Epithelial cell of esophagus (primary cell): ENCODE results near the gene IGF2BP2.

ENCODE experiments used
- DNase-seq: peaks from one replicate; pipeline ENCODE4 v3.0.0; 2010; ENCODE audit warnings: low read depth
- H3K4me3 ChIP-seq: 2 replicates; pipeline ENCODE4 v1.5.1; 2011; ENCODE audit warnings: mild to moderate bottlenecking, low read length, control low read depth
- TF ChIP-seq, protein P1 (sequence below): IDR thresholded peaks from 2 replicates; pipeline ENCODE4 v1.5.1; 2011; ENCODE audit warnings: low read depth, mild to moderate bottlenecking, low read length, control low read depth, inconsistent platforms; ENCODE audit not compliant: insufficient read depth; ENCODE audit errors: missing control alignments

Gene IGF2BP2

DNA sequence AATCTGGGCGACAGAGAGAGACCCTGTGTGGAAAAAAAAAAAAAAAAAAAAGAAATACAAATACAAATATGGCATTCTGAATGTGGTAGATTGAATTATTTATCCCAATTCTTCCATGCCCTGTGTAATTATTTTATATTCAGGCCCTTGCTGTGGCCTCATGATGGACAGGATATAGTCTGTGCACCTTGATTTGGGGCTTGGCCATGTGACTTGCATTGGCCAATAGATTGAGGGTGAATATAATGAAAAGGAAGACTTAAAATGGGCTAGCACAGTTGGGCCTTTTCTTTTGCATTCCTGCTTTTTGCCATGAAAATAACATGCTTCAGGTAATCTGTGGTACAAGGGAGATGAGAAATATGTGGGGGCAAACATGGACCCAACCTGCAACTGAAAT lies 27.1 kb upstream of the IGF2BP2 start:
- TF ChIP-seq, protein P1, sequence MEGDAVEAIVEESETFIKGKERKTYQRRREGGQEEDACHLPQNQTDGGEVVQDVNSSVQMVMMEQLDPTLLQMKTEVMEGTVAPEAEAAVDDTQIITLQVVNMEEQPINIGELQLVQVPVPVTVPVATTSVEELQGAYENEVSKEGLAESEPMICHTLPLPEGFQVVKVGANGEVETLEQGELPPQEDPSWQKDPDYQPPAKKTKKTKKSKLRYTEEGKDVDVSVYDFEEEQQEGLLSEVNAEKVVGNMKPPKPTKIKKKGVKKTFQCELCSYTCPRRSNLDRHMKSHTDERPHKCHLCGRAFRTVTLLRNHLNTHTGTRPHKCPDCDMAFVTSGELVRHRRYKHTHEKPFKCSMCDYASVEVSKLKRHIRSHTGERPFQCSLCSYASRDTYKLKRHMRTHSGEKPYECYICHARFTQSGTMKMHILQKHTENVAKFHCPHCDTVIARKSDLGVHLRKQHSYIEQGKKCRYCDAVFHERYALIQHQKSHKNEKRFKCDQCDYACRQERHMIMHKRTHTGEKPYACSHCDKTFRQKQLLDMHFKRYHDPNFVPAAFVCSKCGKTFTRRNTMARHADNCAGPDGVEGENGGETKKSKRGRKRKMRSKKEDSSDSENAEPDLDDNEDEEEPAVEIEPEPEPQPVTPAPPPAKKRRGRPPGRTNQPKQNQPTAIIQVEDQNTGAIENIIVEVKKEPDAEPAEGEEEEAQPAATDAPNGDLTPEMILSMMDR = no peak
- no peak for DNase-seq
- no peak overlapping the region for H3K4me3 ChIP-seq

DNA sequence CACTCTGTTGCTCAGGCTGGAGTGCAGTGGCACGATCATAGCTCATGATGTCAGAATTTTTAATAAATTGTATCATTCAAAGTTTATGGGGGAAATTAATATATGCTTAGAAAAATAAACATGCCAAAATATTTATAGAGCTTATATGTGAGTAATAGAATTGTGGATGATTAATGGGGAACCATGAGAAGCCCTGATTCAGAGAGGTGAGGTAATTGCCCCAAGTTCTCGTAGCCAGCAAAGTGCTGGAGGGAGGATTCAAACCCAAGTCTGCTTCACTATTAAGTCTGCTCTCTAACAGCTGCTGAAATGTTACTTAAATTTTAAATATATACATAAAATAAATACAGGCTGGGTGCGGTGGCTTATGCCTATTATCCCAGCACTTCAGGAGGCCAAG lies 26.2 kb upstream of the IGF2BP2 start:
- TF ChIP-seq, protein P1 = no peak
- H3K4me3 ChIP-seq = no peak overlapping the region
- DNase-seq = peak; percentile 72

DNA sequence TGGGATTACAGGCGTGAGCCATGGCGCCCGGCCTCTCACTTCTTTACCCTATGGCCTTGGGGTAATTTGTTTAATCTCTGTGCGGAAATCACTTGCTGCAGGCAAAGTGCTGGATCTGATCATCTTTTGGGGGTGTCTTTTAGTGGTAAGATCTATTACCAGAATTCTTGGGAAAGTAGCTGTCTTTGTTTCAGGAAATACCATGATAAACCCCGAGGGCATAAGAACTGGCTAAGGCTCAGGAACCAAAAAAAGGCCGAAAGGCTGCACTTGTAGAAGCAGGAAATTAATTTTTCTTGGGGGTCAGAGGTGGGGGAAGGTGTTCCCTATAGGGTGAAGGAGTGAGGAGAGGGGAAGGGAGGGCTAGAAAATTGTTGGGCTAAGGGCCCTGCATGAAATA lies 22.7 kb upstream of the IGF2BP2 start:
- no peak overlapping the region for H3K4me3 ChIP-seq
- TF ChIP-seq, protein P1 = no peak
- no peak for DNase-seq

DNA sequence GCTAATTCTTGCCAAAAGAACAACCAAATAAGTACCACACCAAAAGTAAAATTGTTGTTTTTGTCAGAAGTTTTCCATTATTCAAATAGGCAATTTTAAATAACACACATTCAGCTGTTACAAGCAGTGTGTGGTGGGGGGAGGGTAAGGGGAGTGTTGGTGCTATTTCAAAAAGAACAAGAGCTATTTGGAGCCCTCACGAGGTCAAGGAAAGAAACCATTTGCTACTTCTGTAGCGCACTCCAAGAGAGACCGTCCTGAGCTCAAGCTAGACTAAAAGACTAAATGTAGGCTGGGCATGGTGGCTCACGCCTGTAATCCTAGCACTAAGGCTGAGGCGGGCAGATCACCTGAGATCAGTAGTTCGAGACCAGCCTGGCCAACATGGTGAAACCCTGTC lies 21.2 kb upstream of the IGF2BP2 start:
- TF ChIP-seq, protein P1 = no peak
- no peak for DNase-seq
- no peak overlapping the region for H3K4me3 ChIP-seq

DNA sequence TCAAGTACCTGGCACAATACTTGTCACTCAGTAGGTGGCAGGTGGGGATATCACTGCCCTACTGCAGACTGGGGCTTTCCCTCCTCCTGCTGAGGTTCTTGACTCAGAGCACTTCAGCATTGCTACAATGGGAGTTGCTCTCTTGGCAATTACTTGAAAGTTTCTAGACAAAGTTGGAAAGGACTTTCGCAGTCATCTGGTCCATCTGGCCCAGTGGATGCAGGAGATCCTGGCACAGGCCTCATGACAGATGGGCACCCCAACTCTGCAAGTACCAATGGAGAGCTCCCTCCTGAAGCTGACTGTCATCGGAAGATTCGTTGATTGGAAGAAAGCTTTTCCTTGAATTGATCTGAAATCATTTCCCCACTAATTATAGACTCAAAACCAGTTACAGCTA lies 19.2 kb upstream of the IGF2BP2 start:
- DNase-seq = no peak
- TF ChIP-seq, protein P1 = no peak
- no peak overlapping the region for H3K4me3 ChIP-seq

DNA sequence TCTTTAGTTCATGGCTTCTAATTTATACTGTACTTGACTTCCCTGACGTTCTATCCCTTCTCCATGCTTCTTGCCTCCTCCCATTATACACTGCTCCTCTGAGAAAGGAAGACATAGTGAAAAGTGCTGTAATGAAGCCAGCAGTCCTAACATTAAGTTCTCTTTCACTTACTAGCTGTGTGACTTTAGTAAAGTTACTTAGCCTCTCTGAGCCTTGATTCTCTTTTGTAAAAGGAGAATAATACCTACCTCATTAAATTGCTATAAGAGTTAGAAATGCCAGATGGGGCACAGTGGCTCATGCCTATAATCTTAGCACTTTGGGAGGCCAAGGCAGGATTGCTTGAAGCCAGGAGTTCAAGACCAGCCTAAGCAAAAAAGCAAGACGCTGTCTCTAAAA lies 18.8 kb upstream of the IGF2BP2 start:
- TF ChIP-seq, protein P1 = no peak
- no peak for DNase-seq
- no peak overlapping the region for H3K4me3 ChIP-seq

DNA sequence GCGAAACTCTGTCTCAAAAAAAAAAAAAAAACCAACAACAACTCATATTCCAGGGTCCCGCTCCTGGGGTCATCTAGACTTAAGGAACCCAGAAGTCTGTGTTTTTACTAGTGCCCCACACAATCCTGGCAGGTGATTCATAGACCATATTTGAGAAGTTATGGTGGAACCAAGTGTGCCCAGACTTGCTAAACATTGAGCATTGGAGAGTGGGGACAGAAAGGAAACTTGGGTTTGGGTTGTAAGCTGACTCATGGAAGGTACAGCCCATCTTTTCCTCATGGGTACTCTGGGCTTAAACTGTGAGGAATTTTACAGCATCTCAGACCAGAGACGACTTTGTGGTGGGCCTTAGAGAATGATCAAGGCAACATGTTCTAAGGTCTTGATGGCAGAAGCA lies 18.3 kb upstream of the IGF2BP2 start:
- TF ChIP-seq, protein P1 = no peak
- no peak overlapping the region for H3K4me3 ChIP-seq
- DNase-seq = peak; percentile 72
